Measurements from ENCODE around the gene CD248.
A peak's percentile ranks its signal among the peaks of the same experiment; 100 is the strongest.

The CD248 gene

DNA sequence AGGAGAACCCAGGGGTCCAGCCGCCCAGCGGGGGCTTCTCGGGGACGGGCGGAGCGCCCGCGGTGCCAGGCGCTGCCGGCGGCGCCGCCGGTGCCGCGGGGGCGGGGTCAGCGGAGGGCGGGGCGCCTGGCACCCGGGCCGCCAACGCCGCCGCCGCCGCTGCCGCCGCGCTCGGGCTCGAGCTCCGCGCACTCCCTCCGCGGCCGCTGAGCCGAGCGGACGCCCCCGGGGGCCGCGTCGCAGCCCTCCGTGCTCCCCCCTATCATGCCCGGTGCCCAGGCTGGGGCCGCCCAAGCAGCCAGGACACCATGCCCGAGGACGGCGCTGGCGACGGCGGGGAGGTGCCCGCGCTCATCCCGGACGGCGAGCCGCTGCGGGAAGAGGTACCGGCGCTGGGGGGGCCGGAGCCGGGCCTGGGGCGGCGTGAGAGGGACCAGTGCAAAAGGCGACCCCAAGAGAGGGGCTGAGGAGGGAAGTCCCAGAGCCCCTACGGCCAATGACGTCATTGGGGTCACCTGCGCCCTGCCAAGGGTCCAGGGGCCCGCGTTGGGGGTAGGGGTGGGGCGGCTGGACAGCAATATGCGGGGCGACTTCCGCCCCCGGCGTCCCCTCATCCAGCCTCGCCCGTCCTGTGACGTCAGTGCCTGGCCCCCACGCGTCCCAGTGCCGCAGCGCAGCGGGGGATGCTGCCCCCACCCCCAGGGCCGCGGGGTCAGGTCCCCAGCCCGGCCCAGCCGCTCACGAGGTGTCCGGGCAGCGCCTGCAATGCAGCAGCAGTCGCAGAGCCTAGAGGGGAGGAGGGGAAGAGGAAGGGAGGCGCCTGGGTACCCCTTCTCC, 24.9 kb downstream of the CD248 start, which contains the start of gene TMEM151A:
Gene TMEM151A, plus strand, starts transcription at position 189 of the 837 bp plus-strand sequence. Its CDS starts 120 bp downstream, at position 309.
- TF ChIP-seq CTCF (IDR thresholded peaks at IDR 0.05) = no peak
- peaks cover 0 to 50% of the 10 kb centered on the region in 2 donors for H3K27me3 ChIP-seq

DNA sequence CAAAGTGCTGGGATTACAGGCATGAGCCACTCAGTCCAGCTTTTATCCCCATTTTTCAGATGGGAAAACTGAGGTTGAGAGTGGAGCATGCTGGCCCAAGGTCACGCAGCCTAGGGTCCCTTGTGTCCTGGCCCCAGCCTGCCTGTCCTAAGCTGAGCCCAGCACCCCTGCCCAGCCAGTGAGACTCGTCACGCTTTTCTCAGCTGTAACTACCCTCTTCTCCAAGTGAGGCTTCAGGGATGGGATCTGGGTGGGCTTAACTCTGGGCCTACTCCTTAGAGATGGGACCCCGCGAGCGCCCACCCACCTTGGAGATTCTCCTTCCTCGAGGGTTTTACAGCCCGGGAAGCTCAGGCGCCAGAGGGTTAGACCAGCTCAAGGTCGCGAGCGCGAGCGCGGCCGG, 25.5 kb downstream of the CD248 start:
- Histone ChIP-seq H3K4me3 (peak overlapping the region in 1 of 2 donors; percentile 46), H3K9me3 (no peaks in the 10 kb centered on the region), H3K36me3 (no peaks in the 10 kb centered on the region), H3K27ac (no peak overlapping the region), H3K4me1 (peaks cover 0 to 36% (median 29%) of the 10 kb centered on the region in 4 donors), H3K27me3 (peaks cover 0 to 45% of the 10 kb centered on the region in 2 donors)
- TF ChIP-seq CTCF (IDR thresholded peaks at IDR 0.05) = no peak
- DNase-seq = no peak
- intact Hi-C loops (cut with DNase I; ENCODE audit: low total_unique reads) = no loop called here

More for the DNA sequence above, 24.9 kb downstream of the CD248 start, which contains the start of gene TMEM151A:
- intact Hi-C loops (cut with DNase I; ENCODE audit: low total_unique reads) = no loop called here
- Histone ChIP-seq H3K27ac (no peak within 1 kb of the TSS), H3K4me3 (peak within 1 kb of the TSS; percentile 31 to 46), H3K36me3 (no peaks in the 10 kb centered on the region), H3K4me1 (peaks cover 0 to 36% (median 29%) of the 10 kb centered on the region in 4 donors), H3K9me3 (no peaks in the 10 kb centered on the region)
- DNase-seq = no peak

- Histone ChIP-seq H3K9me3 (no peaks in the 10 kb centered on the region), H3K27ac (no peak overlapping the region), H3K27me3 (peaks cover 0 to 35% of the 10 kb centered on the region in 2 donors), H3K36me3 (peaks cover 0 to 5% (median 0%) of the 10 kb centered on the region in 3 donors), H3K4me1 (peaks cover 0 to 36% (median 30%) of the 10 kb centered on the region in 4 donors), H3K4me3 (no peak overlapping the region)
- intact Hi-C loops (cut with DNase I; ENCODE audit: low total_unique reads) = no loop called here
- TF ChIP-seq CTCF (IDR thresholded peaks at IDR 0.05) = no peak
- DNase-seq = no peak
Measured at GRCh38 chr11:66290330-66290621, 26.6 kb downstream of the CD248 start.

- peak overlapping the region; percentile 83 to 91 for H3K4me3 ChIP-seq
- DNase-seq = peak; percentile 54 to 84
- TF ChIP-seq CTCF (IDR thresholded peaks at IDR 0.05) = no peak
- peaks cover 0 to 36% (median 30%) of the 10 kb centered on the region in 4 donors for H3K4me1 ChIP-seq
- peak overlapping the region; percentile 94 to 96 for H3K27ac ChIP-seq
- intact Hi-C loops (cut with DNase I; ENCODE audit: low total_unique reads) = no loop called here
- no peaks in the 10 kb centered on the region for H3K9me3 ChIP-seq
- H3K27me3 ChIP-seq = peaks cover 0 to 30% of the 10 kb centered on the region in 2 donors
- peaks cover 0 to 10% (median 0%) of the 10 kb centered on the region in 3 donors for H3K36me3 ChIP-seq
Measured at GRCh38 chr11:66289548-66290329, 27.1 kb downstream of the CD248 start.

GRCh38 chr11:66288671-66289547, 27.9 kb downstream of the CD248 start, which contains the start of gene YIF1A:
Gene YIF1A (minus strand): TSS chr11:66289143. CDS start chr11:66288985, 158 bp downstream.
- Histone ChIP-seq H3K4me3 (peak within 1 kb of the TSS; percentile 83 to 91), H3K4me1 (peaks cover 0 to 36% (median 30%) of the 10 kb centered on the region in 4 donors)
- intact Hi-C loops (cut with DNase I; ENCODE audit: low total_unique reads) = no loop called here

More at GRCh38 chr11:66288671-66289547, 27.9 kb downstream of the CD248 start, which contains the start of gene YIF1A:
- H3K27me3 ChIP-seq = peaks cover 0 to 22% of the 10 kb centered on the region in 2 donors
- peaks cover 0 to 17% (median 0%) of the 10 kb centered on the region in 3 donors for H3K36me3 ChIP-seq
- peak; percentile 99 for DNase-seq
- peak within 1 kb of the TSS; percentile 94 to 96 for H3K27ac ChIP-seq
- no peak for TF ChIP-seq CTCF (IDR thresholded peaks at IDR 0.05)
- no peaks in the 10 kb centered on the region for H3K9me3 ChIP-seq

Measured in tibial artery (tissue), 4 donors.